AG04450 (cell line): Measurements from ENCODE around the gene APBA2. TPM values are rescaled to one million over a fixed set of nuclear protein-coding genes. Genes with fewer than 3 reads are reported as not detected.

Experiments used
- CTCF ChIA-PET: fragments of 300-600, 350-600 bp; formaldehyde crosslinking; extraction: SDS; loops from one replicate; lab custom pipeline; 2022; ENCODE audit warnings: antibody characterized with exemption, inconsistent platforms; lab: Charles Lee
- POLR2A ChIA-PET: fragments of 350-600 bp; formaldehyde crosslinking; extraction: SDS; loops from one replicate; lab custom pipeline; 2021; ENCODE audit warnings: antibody characterized with exemption, inconsistent platforms; lab: Yijun Ruan, JAX
- DNase-seq: peaks from one replicate; pipeline ENCODE4 v3.0.0-alpha.2; 2011; ENCODE audit warnings: low read depth, low spot score
- H3K27ac ChIP-seq: one replicate; pipeline ENCODE4 v1.5.1; 2012; ENCODE audit warnings: low read depth, low read length, control low read depth
- H3K27me3 ChIP-seq: one replicate; pipeline ENCODE4 v1.6.0; 2012; ENCODE audit warnings: low read length; ENCODE audit not compliant: control insufficient read depth, insufficient read depth
- H3K4me3 ChIP-seq: 2 replicates; pipeline ENCODE4 v1.5.1; 2011; ENCODE audit warnings: mild to moderate bottlenecking, low read depth, low read length, control low read depth
- H3K9me3 ChIP-seq: 2 replicates; pipeline ENCODE4 v1.5.1; 2012; ENCODE audit warnings: low read length; ENCODE audit not compliant: control insufficient read depth, insufficient read depth
- polyA plus RNA-seq: library from polyadenylated mRNA; depleted of rRNA; stranded (reverse); fragments of >200 nt; gene quantifications from 2 replicates; pipeline ENCODE4 v1.2.3, GENCODE V29; 2011
- TF ChIP-seq, protein P1 (sequence below): IDR thresholded peaks from 2 replicates; pipeline ENCODE4 v1.5.1; 2011; ENCODE audit warnings: low read depth, low read length, control low read depth, inconsistent platforms

The APBA2 gene
- polyA plus RNA-seq, 1 experiment: 18.9 TPM

DNA sequence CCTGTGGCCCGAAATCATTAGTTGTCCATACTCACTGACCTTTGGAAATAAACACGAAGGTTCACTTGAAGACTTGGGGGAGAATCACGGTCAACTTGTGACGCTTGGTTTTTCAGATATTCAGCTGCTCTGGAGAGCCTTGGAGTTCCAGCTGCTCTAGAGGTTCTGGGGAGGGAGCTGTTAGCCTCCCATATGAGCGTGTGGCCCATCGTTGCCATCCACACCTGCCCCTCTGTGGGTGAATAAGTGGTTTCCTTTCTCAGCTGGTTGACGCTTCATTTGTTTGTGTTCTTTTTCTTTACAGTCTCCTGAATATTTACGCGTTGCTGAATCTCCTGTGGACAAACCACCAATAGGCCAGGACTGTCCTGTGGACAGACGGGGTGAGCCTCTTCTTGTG, 35.6 kb downstream of the APBA2 start:
- DNase-seq: no peak
- TF ChIP-seq, protein P1, sequence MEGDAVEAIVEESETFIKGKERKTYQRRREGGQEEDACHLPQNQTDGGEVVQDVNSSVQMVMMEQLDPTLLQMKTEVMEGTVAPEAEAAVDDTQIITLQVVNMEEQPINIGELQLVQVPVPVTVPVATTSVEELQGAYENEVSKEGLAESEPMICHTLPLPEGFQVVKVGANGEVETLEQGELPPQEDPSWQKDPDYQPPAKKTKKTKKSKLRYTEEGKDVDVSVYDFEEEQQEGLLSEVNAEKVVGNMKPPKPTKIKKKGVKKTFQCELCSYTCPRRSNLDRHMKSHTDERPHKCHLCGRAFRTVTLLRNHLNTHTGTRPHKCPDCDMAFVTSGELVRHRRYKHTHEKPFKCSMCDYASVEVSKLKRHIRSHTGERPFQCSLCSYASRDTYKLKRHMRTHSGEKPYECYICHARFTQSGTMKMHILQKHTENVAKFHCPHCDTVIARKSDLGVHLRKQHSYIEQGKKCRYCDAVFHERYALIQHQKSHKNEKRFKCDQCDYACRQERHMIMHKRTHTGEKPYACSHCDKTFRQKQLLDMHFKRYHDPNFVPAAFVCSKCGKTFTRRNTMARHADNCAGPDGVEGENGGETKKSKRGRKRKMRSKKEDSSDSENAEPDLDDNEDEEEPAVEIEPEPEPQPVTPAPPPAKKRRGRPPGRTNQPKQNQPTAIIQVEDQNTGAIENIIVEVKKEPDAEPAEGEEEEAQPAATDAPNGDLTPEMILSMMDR: no peak
- H3K9me3 ChIP-seq: peaks cover 7% of the 10 kb centered on the region; the same call in 1 of the 2 replicates
- no peak overlapping the region for H3K27ac ChIP-seq
- no peak overlapping the region for H3K4me3 ChIP-seq
- ChIA-PET CTCF (interaction anchor here (1.1 kb wide), 1 partner anchor 15 kb away, joined by 3 read pairs; no protein-coding TSS in a partner anchor), POLR2A (no interaction called here)
- no peaks in the 10 kb centered on the region for H3K27me3 ChIP-seq

DNA sequence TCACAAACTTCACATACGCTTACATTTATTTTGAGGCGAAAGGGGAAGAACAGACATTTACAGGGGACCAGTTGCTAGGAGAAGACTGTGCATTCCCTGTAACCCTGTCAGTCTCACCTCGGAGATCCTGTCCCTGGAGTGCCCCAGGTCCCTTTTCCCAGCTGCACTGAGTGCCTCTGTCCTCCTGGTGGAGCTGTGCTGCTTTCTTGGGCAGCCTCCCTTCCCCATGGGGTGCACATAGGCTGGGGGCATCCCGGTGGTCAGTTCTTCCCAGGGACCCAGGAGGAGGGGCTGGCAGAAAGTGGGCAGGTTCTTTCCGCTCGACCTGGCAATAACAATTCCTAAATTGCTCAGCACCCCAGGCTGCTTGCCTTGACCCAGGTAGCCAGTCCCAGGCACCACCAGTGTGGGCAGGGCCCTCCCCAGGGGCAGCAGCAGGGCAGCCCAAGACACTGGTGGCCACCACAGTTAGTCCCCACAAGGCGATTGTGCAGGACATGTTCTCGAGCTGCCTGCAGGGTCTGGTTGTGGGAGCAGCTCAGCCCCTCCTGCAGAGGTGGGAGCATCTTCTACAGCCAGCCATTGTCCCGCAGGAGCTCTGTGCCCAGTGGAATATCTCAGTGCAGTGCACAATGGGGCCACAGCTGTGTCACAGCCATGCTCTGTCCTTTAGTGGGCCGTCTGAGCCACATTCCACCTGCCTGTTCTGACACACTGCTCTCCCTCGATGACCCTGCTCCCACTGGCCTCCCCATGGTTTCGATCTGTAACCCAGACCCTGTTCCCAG, 36.3 kb downstream of the APBA2 start:
- POLR2A ChIA-PET: no interaction called here
- TF ChIP-seq, protein P1: no peak
- CTCF ChIA-PET: no interaction called here
- H3K4me3 ChIP-seq: no peak overlapping the region
- no peak for DNase-seq
- H3K9me3 ChIP-seq: peaks cover 7% of the 10 kb centered on the region; the same call in 1 of the 2 replicates
- no peak overlapping the region for H3K27ac ChIP-seq
- no peaks in the 10 kb centered on the region for H3K27me3 ChIP-seq

DNA sequence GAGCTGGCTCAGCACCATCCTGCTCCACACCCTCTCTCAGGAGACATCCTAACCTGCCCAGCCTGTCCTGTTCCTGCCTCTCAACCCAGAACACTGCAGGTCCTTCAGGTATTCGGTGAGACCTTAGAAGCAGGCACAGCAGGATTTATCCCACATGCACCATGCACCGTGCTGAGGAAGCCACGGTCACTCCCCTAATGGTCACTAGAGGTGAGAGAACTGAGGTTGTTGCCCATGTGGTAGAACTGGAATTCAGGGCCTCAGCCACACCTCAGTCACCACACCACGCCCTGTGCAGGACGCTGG, 36.9 kb downstream of the APBA2 start:
- Histone ChIP-seq H3K27me3 (no peaks in the 10 kb centered on the region), H3K27ac (no peak overlapping the region), H3K4me3 (no peak overlapping the region), H3K9me3 (peaks cover 7% of the 10 kb centered on the region; the same call in 1 of the 2 replicates)
- DNase-seq: no peak
- TF ChIP-seq, protein P1: no peak
- ChIA-PET CTCF (no interaction called here), POLR2A (no interaction called here)

DNA sequence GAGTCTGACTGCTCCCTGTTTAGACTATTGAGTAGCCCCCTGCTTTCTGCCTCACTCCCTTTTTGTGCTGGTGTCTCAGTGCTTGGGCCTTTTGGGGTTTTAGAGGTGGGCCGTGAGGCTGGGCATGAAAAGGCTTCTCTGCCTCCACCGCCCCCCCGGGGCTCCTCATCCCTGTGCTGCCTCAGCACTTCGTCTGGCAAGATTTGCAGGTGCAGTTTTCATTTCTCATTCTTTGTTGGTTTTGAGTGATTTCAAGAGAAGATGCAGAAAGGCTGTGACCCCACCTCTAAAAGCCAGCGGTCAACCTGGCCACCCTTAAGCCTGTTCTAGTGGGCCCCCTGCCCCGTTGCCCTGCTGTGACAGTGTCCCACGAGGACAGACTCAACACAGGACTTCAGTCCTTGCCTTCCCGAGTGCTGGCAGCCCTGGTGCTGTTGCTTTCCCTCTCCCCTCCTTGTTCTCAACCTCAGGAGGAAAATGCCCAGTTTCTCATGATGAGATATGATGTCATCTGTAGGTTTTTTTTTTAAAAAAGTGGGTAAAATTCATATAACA, 38.0 kb downstream of the APBA2 start:
- CTCF ChIA-PET: no interaction called here
- TF ChIP-seq, protein P1: no peak
- no peaks in the 10 kb centered on the region for H3K27me3 ChIP-seq
- no peak for DNase-seq
- POLR2A ChIA-PET: no interaction called here
- H3K9me3 ChIP-seq: peaks cover 4% of the 10 kb centered on the region; the same call in 1 of the 2 replicates
- H3K27ac ChIP-seq: no peak overlapping the region
- no peak overlapping the region for H3K4me3 ChIP-seq

DNA sequence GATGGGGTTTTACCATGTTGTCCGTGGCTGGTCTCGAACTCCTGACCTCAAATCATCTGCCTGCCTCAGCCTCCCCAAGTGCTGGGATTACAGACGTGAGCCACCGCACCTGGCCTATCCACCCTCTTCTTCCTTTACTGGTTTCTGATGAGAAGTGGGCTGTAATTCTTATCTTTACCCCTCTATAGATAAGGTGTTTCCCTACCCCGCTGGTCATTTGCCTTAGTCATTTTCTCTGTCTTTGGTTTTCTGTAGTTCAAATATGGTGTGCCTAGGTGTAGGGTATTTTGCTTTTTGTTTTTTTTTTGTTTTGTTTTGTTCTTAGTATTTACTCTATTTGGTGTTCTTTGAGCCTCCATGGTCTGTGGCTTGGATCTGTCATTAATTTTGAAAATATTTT, 41.3 kb downstream of the APBA2 start:
- DNase-seq: no peak
- H3K27ac ChIP-seq: no peak overlapping the region
- TF ChIP-seq, protein P1: no peak
- CTCF ChIA-PET: no interaction called here
- POLR2A ChIA-PET: no interaction called here
- no peaks in the 10 kb centered on the region for H3K9me3 ChIP-seq
- no peak overlapping the region for H3K4me3 ChIP-seq
- no peaks in the 10 kb centered on the region for H3K27me3 ChIP-seq
